Fibroblast of lung (primary cell): ENCODE measurements around the gene RPL11. TPM values are rescaled to one million over a fixed set of nuclear protein-coding genes. Genes with fewer than 3 reads are reported as not detected.

ENCODE experiments used
- DNase-seq, 2 donors: peaks; one replicate each; pipeline versions ENCODE4 v3.0.0 to v3.0.0-alpha.2; 2010; ENCODE audit warnings: low read depth in 2 of 2
- H2AFZ ChIP-seq: 2 replicates; pipeline ENCODE4 v1.5.1; 2012; ENCODE audit warnings: low read length, control low read depth, inconsistent platforms
- H3K27ac ChIP-seq: 2 replicates; pipeline ENCODE4 v1.5.1; 2011; ENCODE audit warnings: low read length, control low read depth; ENCODE audit not compliant: insufficient read depth
- H3K27me3 ChIP-seq: 2 replicates; pipeline ENCODE4 v1.5.1; 2011; ENCODE audit warnings: mild to moderate bottlenecking, low read length; ENCODE audit not compliant: control insufficient read depth, insufficient read depth
- H3K36me3 ChIP-seq: 2 replicates; pipeline ENCODE4 v1.5.1; 2011; ENCODE audit warnings: low read length; ENCODE audit not compliant: control insufficient read depth, insufficient read depth
- H3K4me1 ChIP-seq: 2 replicates; pipeline ENCODE4 v1.5.1; 2011; ENCODE audit warnings: low read length; ENCODE audit not compliant: control insufficient read depth, insufficient read depth; ENCODE audit errors: extremely low read depth
- H3K4me2 ChIP-seq: 2 replicates; pipeline ENCODE4 v1.5.1; 2011; ENCODE audit warnings: low read length, control low read depth; ENCODE audit not compliant: insufficient read depth; ENCODE audit errors: extremely low read depth
- H3K4me3 ChIP-seq, 4 experiments: fragments of 200-600 bp in 1 of 4; sonication (generic) in 1 of 4; replicated peaks in 1 of 4; 2 replicates each; pipeline ENCODE4 v1.5.1; 2011 to 2016; ENCODE audit warnings: low read length in 4 of 4, low read depth in 3 of 4, mild to moderate bottlenecking in 3 of 4, control low read depth in 2 of 4, inconsistent platforms in 1 of 4, mixed read lengths in 1 of 4; ENCODE audit not compliant: insufficient read depth in 1 of 4; ENCODE audit errors: control extremely low read depth in 1 of 4
- H3K79me2 ChIP-seq: 2 replicates; pipeline ENCODE4 v1.5.1; 2012; ENCODE audit warnings: mild to moderate bottlenecking, low read length, inconsistent platforms; ENCODE audit not compliant: control insufficient read depth, insufficient read depth
- H3K9ac ChIP-seq: 2 replicates; pipeline ENCODE4 v1.5.1; 2011; ENCODE audit warnings: mild to moderate bottlenecking, low read length, control low read depth; ENCODE audit not compliant: insufficient read depth
- H3K9me3 ChIP-seq: 2 replicates; pipeline ENCODE4 v1.5.1; 2012; ENCODE audit warnings: low read depth, low read length; ENCODE audit not compliant: control insufficient read depth, insufficient read depth
- H4K20me1 ChIP-seq: 2 replicates; pipeline ENCODE4 v1.5.1; 2011; ENCODE audit warnings: low read length; ENCODE audit not compliant: control insufficient read depth, insufficient read depth; ENCODE audit errors: extremely low read depth
- EZH2 ChIP-seq: IDR thresholded peaks from 2 replicates; pipeline ENCODE4 v1.5.1; 2012; ENCODE audit warnings: low read length, control low read depth, mild to moderate bottlenecking; ENCODE audit errors: missing control alignments
- polyA plus RNA-seq, 2 donors: library from polyadenylated mRNA; depleted of rRNA in 1 of 2; stranded (reverse) in 1 of 2; unstranded in 1 of 2; fragments of >200 nt; gene quantifications; 2 replicates each; pipeline ENCODE4 v1.2.1, GENCODE V29; 2011 to 2012; ENCODE audit warnings: missing spikeins in 1 of 2
- total RNA-seq: library from RNA; depleted of rRNA; stranded (reverse); fragments of >200 nt; gene quantifications from 2 replicates; pipeline ENCODE4 v1.2.1, GENCODE V29; 2014
- TF ChIP-seq, protein P1 (sequence below), 2 donors: IDR thresholded peaks in 1 of 2; conservative IDR thresholded peaks in 1 of 2; 1 replicate in 1 of 2; 2 replicates in 1 of 2; pipeline ENCODE4 v1.5.1; 2011 to 2012; ENCODE audit warnings: low read length in 2 of 2, control low read depth in 1 of 2, inconsistent platforms in 1 of 2, low read depth in 1 of 2, mild to moderate bottlenecking in 1 of 2

Gene RPL11
- total and polyA plus RNA-seq, 2 donors (not counting 1 experiment from before 2014, with no cell fraction given): 1,214 to 1,551 TPM

DNA sequence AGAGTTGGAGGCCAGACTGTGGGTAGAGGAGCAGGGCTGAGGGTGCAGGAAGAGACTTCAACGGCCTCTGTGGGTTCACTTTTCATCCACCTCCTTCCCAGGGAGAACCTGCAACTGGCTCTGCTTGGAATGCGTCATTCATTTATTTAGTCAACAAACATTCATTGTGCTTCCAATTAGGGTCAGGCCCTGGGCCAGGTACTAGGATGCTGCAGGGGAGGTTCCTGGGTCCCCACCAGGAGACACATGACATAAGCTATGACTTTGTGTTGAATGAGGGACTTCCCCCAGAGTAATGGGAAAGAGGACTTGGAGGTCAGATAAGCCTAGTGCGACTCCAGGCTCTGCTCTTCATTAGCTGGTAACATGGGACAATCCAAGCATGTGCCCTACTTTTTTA lies 46.3 kb upstream of the RPL11 start:
- Histone ChIP-seq H3K27ac (no peak overlapping the region), H3K4me2 (no peak overlapping the region), H3K9ac (no peak overlapping the region), H3K4me3 (no peak overlapping the region), H4K20me1 (no peaks in the 10 kb centered on the region), H3K79me2 (no peaks in the 10 kb centered on the region), H3K27me3 (peaks cover 15% of the 10 kb centered on the region), H2AFZ (no peak overlapping the region), H3K4me1 (no peaks in the 10 kb centered on the region), H3K9me3 (no peaks in the 10 kb centered on the region), H3K36me3 (no peaks in the 10 kb centered on the region)
- no peak for DNase-seq
- no peak for TF ChIP-seq EZH2
- TF ChIP-seq, protein P1, sequence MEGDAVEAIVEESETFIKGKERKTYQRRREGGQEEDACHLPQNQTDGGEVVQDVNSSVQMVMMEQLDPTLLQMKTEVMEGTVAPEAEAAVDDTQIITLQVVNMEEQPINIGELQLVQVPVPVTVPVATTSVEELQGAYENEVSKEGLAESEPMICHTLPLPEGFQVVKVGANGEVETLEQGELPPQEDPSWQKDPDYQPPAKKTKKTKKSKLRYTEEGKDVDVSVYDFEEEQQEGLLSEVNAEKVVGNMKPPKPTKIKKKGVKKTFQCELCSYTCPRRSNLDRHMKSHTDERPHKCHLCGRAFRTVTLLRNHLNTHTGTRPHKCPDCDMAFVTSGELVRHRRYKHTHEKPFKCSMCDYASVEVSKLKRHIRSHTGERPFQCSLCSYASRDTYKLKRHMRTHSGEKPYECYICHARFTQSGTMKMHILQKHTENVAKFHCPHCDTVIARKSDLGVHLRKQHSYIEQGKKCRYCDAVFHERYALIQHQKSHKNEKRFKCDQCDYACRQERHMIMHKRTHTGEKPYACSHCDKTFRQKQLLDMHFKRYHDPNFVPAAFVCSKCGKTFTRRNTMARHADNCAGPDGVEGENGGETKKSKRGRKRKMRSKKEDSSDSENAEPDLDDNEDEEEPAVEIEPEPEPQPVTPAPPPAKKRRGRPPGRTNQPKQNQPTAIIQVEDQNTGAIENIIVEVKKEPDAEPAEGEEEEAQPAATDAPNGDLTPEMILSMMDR (conservative IDR thresholded peaks at IDR 0.05 in 1 of 2, IDR thresholded peaks at IDR 0.05 in 1 of 2; ENCODE audit: low read depth in 1 of 2, low read length in 2 of 2): no peak

DNA sequence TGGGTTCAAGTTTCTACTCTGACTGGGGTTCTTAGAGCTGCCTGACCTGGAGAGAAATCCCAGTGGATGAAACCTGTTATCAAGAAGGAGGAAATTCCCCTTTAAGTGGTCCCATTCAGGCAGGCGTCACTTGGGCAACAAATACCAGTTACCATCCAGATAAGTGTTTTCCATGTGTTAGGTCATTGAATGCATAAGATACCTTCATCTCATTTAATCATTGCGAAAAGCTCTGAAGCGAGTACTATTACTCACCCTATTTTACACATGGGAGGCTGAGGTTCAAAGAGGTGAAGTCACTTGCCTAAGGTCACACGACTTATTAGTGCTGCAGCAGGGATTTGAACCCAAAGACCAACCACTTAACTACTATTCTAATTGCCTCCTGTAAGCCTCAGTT lies 45.5 kb upstream of the RPL11 start:
- H3K4me3 ChIP-seq: no peak overlapping the region
- no peaks in the 10 kb centered on the region for H3K36me3 ChIP-seq
- H3K4me2 ChIP-seq: no peak overlapping the region
- no peaks in the 10 kb centered on the region for H3K79me2 ChIP-seq
- TF ChIP-seq, protein P1 (conservative IDR thresholded peaks at IDR 0.05 in 1 of 2, IDR thresholded peaks at IDR 0.05 in 1 of 2; ENCODE audit: low read depth in 1 of 2, low read length in 2 of 2): no peak
- no peak for TF ChIP-seq EZH2
- H3K4me1 ChIP-seq: no peaks in the 10 kb centered on the region
- no peak overlapping the region for H2AFZ ChIP-seq
- no peak for DNase-seq
- no peaks in the 10 kb centered on the region for H4K20me1 ChIP-seq
- peaks cover 15% of the 10 kb centered on the region for H3K27me3 ChIP-seq
- no peak overlapping the region for H3K27ac ChIP-seq
- H3K9ac ChIP-seq: no peak overlapping the region
- no peaks in the 10 kb centered on the region for H3K9me3 ChIP-seq

GRCh38 chr1:23646541-23646940 lies 45.1 kb upstream of the RPL11 start:
- Histone ChIP-seq H3K79me2 (no peaks in the 10 kb centered on the region), H4K20me1 (no peaks in the 10 kb centered on the region), H3K27me3 (peaks cover 15% of the 10 kb centered on the region), H3K36me3 (no peaks in the 10 kb centered on the region), H3K4me2 (no peak overlapping the region), H3K9ac (no peak overlapping the region), H3K4me1 (no peaks in the 10 kb centered on the region), H3K9me3 (no peaks in the 10 kb centered on the region), H2AFZ (no peak overlapping the region), H3K27ac (no peak overlapping the region), H3K4me3 (no peak overlapping the region)
- DNase-seq: no peak
- TF ChIP-seq, protein P1 (conservative IDR thresholded peaks at IDR 0.05 in 1 of 2, IDR thresholded peaks at IDR 0.05 in 1 of 2; ENCODE audit: low read depth in 1 of 2, low read length in 2 of 2): no peak
- no peak for TF ChIP-seq EZH2
